ENCODE data around the gene S100B. TPM values are rescaled to one million over a fixed set of nuclear protein-coding genes. Genes with fewer than 3 reads are reported as not detected.

Gene S100B
- total RNA-seq, 1 experiment from 2014 or later = not detected

DNA sequence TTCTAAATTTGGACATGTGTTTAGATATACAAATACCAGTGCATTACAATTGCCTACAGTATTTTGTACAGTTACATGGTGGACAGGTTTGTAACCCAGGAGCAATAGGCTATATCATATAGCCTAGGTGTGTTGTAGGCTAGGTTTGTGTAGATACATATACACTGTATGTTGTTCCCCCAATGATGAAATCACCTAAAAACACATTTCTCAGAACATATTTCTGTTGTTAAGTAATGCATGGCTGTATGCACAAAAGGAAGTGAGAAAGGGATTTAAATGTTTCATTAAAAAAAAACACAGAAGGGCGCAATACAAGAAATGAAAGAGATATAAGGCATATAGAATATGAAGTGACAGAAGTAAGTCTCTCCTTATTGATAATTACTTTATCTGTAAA is 32.0 kb downstream of the S100B start:
- no peak for TF ChIP-seq POLR2A (IDR thresholded peaks at IDR 0.05; ENCODE audit: borderline replicate concordance, extremely low read depth, insufficient read depth, insufficient read length)
- TF ChIP-seq TCF7L2 (IDR thresholded peaks at IDR 0.05; ENCODE audit: borderline replicate concordance, extremely low read depth, insufficient read depth, insufficient read length) = no peak
- TF ChIP-seq SRF (IDR thresholded peaks at IDR 0.05; ENCODE audit: low read depth) = no peak
- TF ChIP-seq CBX3 (IDR thresholded peaks at IDR 0.05; ENCODE audit: low read depth) = no peak
- TF ChIP-seq, protein P1, sequence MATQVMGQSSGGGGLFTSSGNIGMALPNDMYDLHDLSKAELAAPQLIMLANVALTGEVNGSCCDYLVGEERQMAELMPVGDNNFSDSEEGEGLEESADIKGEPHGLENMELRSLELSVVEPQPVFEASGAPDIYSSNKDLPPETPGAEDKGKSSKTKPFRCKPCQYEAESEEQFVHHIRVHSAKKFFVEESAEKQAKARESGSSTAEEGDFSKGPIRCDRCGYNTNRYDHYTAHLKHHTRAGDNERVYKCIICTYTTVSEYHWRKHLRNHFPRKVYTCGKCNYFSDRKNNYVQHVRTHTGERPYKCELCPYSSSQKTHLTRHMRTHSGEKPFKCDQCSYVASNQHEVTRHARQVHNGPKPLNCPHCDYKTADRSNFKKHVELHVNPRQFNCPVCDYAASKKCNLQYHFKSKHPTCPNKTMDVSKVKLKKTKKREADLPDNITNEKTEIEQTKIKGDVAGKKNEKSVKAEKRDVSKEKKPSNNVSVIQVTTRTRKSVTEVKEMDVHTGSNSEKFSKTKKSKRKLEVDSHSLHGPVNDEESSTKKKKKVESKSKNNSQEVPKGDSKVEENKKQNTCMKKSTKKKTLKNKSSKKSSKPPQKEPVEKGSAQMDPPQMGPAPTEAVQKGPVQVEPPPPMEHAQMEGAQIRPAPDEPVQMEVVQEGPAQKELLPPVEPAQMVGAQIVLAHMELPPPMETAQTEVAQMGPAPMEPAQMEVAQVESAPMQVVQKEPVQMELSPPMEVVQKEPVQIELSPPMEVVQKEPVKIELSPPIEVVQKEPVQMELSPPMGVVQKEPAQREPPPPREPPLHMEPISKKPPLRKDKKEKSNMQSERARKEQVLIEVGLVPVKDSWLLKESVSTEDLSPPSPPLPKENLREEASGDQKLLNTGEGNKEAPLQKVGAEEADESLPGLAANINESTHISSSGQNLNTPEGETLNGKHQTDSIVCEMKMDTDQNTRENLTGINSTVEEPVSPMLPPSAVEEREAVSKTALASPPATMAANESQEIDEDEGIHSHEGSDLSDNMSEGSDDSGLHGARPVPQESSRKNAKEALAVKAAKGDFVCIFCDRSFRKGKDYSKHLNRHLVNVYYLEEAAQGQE (IDR thresholded peaks at IDR 0.05; ENCODE audit: low read depth) = no peak
- TF ChIP-seq RAD21 (IDR thresholded peaks at IDR 0.05; ENCODE audit: low read depth) = no peak
- no peak for TF ChIP-seq POLR2AphosphoS5 (IDR thresholded peaks at IDR 0.05; ENCODE audit: low read depth, low read length)
- no peak for TF ChIP-seq ELF1 (IDR thresholded peaks at IDR 0.05; ENCODE audit: borderline replicate concordance, low read depth)
- TF ChIP-seq EGR1 (IDR thresholded peaks at IDR 0.05; ENCODE audit: low read depth) = no peak
- TF ChIP-seq JUND (IDR thresholded peaks at IDR 0.05) = no peak
- TF ChIP-seq, protein P2, sequence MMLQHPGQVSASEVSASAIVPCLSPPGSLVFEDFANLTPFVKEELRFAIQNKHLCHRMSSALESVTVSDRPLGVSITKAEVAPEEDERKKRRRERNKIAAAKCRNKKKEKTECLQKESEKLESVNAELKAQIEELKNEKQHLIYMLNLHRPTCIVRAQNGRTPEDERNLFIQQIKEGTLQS (IDR thresholded peaks at IDR 0.05) = no peak
- TF ChIP-seq YY1 (IDR thresholded peaks at IDR 0.05; ENCODE audit: extremely low read depth, insufficient replicate concordance, low read depth, low read length) = no peak
- no peak for TF ChIP-seq ZNF274 (IDR thresholded peaks at IDR 0.05; ENCODE audit: low read depth, low read length)
- TF ChIP-seq CEBPB (IDR thresholded peaks at IDR 0.05; ENCODE audit: low read depth) = no peak
- TF ChIP-seq, protein P3, sequence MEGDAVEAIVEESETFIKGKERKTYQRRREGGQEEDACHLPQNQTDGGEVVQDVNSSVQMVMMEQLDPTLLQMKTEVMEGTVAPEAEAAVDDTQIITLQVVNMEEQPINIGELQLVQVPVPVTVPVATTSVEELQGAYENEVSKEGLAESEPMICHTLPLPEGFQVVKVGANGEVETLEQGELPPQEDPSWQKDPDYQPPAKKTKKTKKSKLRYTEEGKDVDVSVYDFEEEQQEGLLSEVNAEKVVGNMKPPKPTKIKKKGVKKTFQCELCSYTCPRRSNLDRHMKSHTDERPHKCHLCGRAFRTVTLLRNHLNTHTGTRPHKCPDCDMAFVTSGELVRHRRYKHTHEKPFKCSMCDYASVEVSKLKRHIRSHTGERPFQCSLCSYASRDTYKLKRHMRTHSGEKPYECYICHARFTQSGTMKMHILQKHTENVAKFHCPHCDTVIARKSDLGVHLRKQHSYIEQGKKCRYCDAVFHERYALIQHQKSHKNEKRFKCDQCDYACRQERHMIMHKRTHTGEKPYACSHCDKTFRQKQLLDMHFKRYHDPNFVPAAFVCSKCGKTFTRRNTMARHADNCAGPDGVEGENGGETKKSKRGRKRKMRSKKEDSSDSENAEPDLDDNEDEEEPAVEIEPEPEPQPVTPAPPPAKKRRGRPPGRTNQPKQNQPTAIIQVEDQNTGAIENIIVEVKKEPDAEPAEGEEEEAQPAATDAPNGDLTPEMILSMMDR (IDR thresholded peaks at IDR 0.05 in 2 of 3, conservative IDR thresholded peaks at IDR 0.05 in 1 of 3; ENCODE audit: borderline replicate concordance in 1 of 3, insufficient read depth in 1 of 3, low read depth in 2 of 3, low read length in 2 of 3) = no peak
- no peak for TF ChIP-seq EZH2 (IDR thresholded peaks at IDR 0.05)
- no TSS peak for BruUV-seq (replicated peaks)
- Histone ChIP-seq H3K9me3 (ENCODE audit: control insufficient read depth in 1 of 2, insufficient read depth in 1 of 2, low read depth in 1 of 2, low read length in 2 of 2) (peaks cover 0 to 3% of the 10 kb centered on the region in 2 experiments; a peak in 1 of 4 replicates), H3K9me2 (ENCODE audit: insufficient read depth) (no peaks in the 10 kb centered on the region), H4K20me1 (ENCODE audit: insufficient read depth) (no peaks in the 10 kb centered on the region), H3K4me2 (ENCODE audit: low read length) (no peak overlapping the region), H2AFZ (ENCODE audit: low read depth, low read length, poor library complexity, severe bottlenecking) (no peak overlapping the region), H3K79me2 (ENCODE audit: insufficient read depth, low read length) (no peaks in the 10 kb centered on the region), H3K27ac (ENCODE audit: low read depth, low read length) (no peak overlapping the region), H3K27me3 (ENCODE audit: insufficient read depth, low read length) (no peaks in the 10 kb centered on the region), H3K4me1 (ENCODE audit: control insufficient read depth in 1 of 2, insufficient read depth in 2 of 2, low read length in 2 of 2) (no peaks in the 10 kb centered on the region), H3K9ac (ENCODE audit: low read length) (no peak overlapping the region), H3K4me3 (replicated peaks in 1 of 2; ENCODE audit: low read depth in 1 of 2, low read length in 2 of 2) (no peak overlapping the region), H3K36me3 (ENCODE audit: control insufficient read depth in 1 of 2, insufficient read depth in 2 of 2, low read length in 2 of 2) (peaks cover 3 to 23% of the 10 kb centered on the region in 2 experiments; a peak in 3 of 4 replicates)
- ATAC-seq (no peak), DNase-seq (ENCODE audit: low read depth, low spot score) (no peak)
- POLR2A ChIA-PET = no interaction called here
- CTCF ChIA-PET = no interaction called here
- intact Hi-C loops (cut with micrococcal nuclease) = no loop called here
- RAD21 ChIA-PET (ENCODE audit: low non-redundant PET in 1 of 2, low total read pairs in 2 of 2, uncharacterized antibody in 2 of 2, unreplicated experiment in 2 of 2) = no interaction called here
